Posterior vena cava (tissue), 2 donors: Measurements from ENCODE around the gene SRC. TPM values are rescaled to one million over a fixed set of nuclear protein-coding genes. Genes with fewer than 3 reads are reported as not detected.

Source experiments
- DNase-seq: peaks from one replicate; pipeline ENCODE4 v3.0.0-alpha.2; 2020; ENCODE audit warnings: low spot score
- intact Hi-C, 2 donors: fragments of 100-400 bp; cut with DNase I; formaldehyde crosslinking; loops; one replicate each; pipeline versions ENCODE4 v1.14.1 to v1.14.2; 2022 to 2023
- total RNA-seq, 2 donors: library from RNA; stranded (reverse); fragmentation: NEBNext Ultra II Directional; extraction: Animal tissue kit (Norgen Biotek cat#: 25700); gene quantifications; one replicate each; pipeline ENCODE4 v1.2.1, GENCODE V29; 2021
- donor health status: DM: yes; HTN: yes; CAD: no.
- donor health status: DM: yes; HTN: yes; CAD: no.

Gene SRC
- total RNA-seq, 2 donors from 2014 or later: 35.4 to 39.1 TPM

DNA sequence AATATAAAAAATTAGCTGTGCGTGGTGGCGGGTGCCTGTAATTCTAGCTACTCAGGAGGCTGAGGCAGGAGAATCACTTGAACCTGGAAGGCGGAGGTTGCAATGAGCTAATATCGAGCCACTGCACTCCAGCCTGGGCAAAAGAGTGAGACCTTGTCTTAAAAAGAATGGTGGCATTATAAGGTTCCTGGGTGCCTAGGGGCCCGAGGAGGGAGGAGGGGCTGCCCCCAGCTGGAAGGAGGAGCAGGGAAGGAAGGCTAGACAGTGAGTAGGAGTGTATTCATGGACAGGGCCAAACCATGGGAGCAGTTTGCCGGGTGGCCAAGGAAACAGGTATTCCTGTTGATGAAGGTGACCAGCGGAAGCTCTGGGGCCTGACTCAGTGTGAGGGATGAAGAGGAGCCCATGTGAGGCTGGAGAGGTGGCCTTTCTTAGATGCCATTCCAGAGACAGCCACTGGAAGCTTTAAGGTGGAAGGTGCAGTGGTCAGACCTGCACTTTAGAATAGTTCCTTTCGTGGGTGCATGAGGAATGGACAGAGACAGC is 32.3 kb upstream of the SRC start:
- intact Hi-C loops: no loop called here
- no peak for DNase-seq

DNA sequence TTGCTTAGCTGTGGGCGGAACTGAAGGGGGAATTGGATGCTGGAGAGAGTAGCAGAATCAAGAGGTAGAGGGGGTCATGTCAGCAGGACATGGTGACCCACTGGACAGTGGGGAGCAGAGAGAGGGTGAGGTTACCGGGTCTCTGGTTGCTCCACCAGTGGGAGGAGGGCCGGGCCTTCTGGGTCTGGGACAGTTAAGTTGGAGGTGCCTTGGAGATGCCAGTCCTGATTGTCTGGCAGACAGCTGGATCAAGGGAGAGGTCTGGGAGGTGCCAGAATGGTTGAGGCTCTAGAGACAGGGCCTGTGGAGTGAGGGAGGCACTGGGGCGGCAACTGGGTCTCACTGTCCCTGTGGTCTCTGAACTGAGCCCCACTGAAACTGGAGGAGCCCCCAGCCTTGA is 31.8 kb upstream of the SRC start:
- intact Hi-C loops: no loop called here
- DNase-seq: no peak

DNA sequence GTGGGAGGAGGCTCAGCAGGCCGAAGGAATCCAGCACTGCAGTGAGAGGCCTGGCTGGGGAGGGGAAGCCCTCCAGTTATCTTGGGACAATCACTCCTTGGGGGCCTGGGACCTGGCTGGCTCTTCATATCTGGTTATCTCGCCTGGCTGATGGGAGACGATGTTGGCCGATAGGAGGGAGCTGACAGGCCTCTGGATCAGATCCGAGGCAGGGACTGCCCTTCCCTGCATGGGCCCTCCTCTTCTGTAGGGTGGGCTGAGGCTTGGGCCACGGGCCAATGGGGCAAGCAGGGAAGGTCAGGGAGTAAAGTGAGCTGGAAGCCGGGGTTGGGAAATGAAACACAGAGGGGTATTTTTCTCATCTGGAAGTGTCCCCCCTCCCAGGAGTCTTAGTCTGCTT is 31.3 kb upstream of the SRC start:
- intact Hi-C loops: no loop called here
- DNase-seq: peak; percentile 89

DNA sequence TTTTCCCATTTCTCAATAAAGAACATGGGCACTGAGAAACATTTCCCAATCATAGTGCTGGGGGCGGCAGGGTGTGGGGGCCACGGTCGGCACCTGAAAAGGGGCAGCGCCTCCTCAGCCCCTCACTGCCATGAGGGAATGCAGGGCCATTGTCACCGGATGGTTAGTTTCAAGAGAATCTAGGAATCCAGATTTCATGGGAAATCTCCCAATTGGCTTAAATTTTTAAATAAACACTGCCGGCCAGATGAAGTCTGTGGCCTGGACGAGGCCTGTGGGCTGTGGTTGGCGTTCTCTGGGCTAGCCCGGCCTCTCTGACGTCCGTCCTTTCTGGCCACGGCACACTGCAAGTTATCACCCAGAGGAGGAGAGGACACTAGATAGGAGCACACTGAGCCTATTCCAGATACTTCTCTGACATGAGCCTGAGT is 30.9 kb upstream of the SRC start:
- intact Hi-C loops: no loop called here
- peak; percentile 94 for DNase-seq

DNA sequence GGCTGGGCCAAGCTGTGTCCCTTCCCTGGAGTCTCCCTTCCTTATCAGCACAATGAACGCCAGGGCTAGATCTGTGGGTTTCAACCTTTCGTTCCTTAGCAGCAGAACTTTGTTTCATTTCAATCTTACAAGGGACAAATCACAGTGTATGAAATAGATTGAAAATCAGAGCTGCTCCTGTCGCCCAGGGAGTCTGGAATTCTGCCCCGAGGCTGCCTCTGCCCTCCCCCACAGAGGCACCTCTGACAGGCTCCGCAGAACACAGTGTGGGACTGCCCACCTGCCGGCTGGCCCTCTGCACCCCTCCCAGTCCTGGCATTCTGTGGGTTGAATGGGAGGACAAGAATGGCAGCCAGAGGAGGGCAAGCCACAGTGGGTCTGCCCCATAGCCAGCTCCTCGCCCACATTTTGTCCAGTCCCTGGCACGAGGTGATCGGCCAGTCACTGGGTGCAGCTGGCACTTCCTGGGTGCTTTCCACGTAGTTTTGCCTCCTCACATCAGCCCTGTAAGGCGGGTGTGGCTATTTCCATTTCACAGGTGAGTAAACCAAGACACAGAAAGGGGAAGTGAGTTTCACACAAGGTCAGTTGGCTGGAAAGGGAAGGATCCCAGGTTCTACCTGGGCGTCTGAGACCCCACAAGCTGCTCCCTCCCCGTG is 30.4 kb upstream of the SRC start:
- DNase-seq: no peak

DNA sequence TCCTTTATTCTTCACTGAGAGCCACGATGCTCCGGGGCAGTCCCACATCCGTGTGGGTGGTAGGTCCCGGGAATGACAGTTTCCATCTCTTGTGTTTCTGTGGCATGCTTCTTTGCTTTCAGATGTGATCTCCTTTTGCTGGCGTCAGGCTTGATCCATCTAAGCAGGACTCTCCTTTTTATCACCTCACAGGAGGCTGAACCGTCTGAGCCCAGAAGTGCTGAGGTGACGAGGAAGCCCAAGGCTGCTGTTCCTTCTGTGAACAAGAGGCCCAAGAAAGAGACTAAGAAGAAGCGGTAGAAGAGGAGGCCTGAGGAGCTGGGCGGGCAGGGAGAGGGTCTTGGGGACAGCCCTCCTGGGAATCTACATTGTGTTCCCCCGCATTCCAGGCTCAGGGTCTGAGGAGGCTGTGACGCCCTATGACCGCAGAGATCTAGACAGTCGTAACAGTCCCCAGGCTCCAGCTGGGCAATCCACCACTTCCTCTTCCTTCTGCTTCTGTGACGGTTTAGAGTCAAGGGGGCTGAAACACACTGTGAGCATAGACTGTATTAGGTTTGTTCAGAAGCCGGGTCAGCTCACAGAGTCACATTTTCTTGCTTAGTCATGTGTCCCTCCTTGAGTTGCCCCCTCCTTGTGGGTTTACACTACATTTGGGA is 29.7 kb upstream of the SRC start:
- DNase-seq: no peak
- intact Hi-C loops: no loop called here

More for the DNA sequence above, 30.4 kb upstream of the SRC start:
- intact Hi-C loops: no loop called here

DNA sequence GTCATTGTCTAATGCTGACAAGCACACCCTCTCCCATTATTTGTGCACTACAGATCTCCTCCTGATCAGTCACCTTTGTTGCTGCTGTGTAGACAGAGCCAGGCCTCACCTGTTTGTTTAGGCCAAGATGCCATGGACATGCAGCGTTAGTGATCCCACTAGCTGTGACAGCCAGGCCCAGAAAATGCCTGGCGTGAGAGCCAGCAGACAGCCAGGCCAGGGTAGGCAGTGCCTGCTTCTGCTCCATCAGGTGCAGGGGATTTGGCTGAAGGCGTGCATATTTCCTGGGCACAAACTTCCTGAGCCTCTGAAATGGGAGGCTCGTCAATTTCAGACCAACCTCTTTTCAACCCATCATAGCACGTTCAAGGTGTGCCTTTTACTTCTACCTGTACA is 29.2 kb upstream of the SRC start:
- no peak for DNase-seq
- intact Hi-C loops: no loop called here

DNA sequence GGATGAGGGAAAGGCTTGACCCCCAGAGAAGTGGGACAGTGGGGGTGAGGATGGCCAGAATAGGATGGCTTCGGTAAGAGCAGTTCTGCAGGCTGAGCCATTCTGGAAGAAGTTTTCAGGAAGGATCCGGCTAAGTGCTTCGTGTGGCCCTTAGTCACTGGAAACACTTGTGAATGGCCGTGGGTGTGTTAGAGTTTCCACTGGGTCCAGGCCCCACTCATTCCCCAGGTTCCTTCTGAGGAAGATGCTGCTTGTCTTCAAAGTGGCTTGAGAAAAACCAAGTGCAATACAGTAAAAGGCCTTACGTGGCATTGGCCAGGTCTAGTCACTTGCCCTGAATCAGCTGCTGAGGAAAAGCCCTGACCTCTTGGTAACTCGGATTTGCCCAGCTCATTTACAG is 28.6 kb upstream of the SRC start:
- intact Hi-C loops: no loop called here
- DNase-seq: no peak

DNA sequence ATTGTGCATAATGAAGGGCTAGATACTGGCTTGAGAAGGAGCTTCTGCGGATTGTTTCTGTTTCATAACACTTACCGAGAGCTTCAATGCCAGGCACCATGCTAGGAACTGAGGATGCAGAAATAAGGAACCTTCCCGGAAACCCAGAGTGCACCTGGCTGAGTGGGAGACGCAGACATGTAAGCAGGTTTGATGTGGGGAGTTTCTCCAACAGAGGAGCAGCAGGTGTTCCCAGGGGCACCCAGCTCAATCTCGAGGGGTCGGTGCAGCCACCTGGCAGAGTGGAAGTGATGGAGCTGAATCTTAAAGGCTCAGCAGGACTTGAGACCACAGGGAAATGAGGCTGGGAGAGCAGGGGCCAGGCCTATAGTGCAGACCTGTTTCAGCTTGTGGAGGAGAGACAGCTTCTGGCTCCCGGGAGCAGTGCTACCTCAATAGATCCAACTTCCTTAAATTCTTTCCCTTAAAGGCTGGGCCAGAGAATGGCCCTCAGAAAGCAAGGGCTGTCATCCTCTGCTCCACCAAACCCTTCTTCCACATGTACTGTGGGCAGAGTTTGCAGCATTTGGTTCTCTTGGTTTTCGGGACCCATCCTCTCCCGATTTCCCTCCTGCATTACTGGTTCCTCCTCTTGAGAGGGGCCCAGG is 27.8 kb upstream of the SRC start:
- intact Hi-C loops: no loop called here
- peak; percentile 62 for DNase-seq

DNA sequence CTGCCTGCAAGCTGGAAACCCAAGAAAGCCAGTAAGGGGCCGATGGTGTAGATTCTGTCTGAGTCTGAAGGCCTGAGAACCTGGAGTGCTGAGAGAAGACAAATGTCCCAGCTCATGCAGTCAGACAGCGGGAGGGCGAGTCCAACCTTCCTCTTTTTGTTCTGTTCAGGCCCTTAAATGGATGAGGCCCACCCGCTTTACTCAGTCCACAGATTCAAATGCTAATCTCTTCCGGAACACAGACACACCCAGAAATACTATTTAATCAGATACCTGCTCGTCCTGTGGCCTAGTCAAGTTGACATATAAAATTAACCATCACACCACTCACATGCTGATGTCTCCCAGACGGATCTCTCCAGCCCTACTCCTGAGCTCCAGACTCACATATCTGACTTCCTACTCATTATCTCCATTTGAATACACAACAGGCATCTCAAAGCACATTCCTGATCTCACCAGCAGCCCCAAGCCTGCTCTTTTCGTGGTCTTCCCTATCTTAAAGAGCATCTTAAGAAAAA is 26.7 kb upstream of the SRC start:
- no peak for DNase-seq

DNA sequence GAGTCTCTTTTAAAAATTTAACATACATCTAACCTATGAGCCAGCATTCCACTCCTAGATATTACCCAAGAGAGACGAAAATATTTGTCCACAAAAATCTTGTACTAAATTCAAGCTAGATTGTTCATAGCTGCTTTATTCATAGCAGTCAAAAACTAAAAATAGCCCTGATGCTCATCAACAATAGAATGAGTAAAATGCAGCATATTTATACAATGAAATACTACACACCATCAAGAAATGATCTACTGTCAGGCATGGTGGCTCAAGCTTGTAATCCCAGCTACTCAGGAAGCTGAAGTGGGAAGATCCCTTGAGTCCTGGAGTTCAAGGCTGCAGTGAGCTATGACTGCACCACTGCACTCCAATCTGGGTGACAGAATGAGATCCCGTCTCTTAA is 22.0 kb upstream of the SRC start:
- intact Hi-C loops: no loop called here
- DNase-seq: peak; percentile 5

More for the DNA sequence above, 26.7 kb upstream of the SRC start:
- intact Hi-C loops: no loop called here

DNA sequence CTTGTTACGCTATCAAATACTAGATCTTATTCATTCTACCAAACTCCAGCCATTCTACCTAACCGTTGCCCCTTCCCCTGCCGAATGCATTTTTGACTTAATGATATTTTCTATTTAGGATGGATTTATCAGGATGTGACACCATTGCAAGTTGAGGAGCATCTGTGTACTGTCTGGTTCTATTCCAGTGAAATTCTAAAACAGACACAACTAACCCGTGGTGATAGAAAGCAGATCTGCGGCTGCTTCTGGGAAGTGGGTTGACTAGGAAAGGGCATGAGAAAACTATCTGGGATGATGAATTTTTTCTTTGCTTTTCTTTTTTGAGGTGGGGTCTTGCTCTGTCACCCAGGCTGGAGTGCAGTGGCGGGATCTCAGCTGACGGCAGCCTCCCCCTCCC is 20.7 kb upstream of the SRC start:
- DNase-seq: no peak
- intact Hi-C loops: no loop called here

DNA sequence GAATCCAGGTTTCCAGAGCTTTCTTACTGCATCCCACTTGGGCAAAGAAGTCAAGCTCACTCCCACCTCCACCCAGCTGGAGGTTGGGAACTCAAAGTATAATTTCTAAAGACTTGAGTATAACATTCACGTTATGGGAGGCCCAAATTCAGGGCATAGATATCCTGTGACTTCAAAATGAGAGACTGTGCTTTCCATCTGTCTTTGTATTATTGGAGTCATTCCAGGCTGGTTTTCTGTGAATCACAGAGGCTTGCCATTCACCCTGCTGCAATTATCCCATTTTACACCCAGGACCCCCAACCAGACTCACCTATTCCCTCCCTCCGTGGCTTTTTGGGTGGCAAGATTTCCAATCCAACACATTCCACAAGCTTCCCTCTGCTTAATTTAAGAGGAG is 19.3 kb upstream of the SRC start:
- DNase-seq: peak; percentile 2
- intact Hi-C loops: no loop called here

DNA sequence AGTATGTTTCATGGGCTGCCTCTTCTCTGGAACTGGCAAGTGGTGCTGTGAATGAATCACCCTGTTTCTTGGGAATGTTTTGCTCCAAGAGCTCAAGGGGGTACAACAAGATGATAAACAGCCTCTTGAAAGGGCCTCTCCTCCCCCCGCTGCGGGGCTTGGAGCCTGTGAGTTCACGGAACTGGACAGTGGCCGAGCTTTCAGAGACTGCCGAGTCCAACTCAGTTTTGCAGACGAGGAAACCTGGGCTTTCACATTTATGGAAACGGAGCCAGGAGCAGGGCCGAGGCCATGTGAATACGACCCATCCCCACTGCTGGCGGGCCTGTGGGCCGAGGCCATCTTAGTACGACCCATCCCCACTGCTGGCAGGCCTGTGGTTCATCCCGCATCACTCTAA is 18.2 kb upstream of the SRC start:
- DNase-seq: peak; percentile 94
- intact Hi-C loops: no loop called here

DNA sequence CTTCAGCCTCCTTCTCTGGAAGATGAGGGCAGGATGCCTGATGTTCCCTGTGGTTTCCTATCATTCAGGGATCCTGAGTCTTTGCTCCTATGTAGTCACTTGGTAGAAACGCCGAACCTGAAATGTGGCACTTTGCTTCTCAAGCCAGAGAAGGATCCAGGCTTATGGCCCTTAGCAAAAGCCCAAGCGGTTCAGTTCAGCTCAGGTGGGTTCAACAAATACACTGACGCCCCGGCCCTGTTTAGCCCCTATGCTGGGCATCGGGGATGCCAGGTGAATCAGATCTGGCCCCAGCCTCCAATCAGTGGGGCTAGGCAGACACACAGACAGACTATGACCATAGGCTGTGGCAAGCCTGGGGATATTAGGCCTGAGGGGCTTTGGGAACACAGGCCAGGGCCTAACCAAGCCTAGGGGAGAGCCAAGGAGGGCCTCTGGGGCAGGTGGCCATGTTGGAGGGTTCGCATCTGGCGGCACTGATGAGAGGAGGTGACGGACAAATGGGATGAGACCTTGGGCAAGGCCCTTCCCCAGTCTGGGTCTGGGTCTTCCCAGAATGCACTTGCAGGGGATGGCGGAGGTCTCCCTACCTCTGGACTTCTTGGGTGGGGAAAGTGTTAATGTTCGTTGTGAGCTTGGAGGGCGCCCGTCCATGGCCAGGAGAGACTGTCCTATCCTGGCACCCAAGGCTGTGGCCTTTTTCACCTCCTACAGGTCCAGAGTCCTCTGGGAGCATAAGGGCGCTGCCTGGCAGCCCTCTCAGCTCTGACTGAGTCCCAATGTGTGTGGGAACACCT is 17.6 kb upstream of the SRC start:
- intact Hi-C loops: no loop called here
- DNase-seq: peak; percentile 73

DNA sequence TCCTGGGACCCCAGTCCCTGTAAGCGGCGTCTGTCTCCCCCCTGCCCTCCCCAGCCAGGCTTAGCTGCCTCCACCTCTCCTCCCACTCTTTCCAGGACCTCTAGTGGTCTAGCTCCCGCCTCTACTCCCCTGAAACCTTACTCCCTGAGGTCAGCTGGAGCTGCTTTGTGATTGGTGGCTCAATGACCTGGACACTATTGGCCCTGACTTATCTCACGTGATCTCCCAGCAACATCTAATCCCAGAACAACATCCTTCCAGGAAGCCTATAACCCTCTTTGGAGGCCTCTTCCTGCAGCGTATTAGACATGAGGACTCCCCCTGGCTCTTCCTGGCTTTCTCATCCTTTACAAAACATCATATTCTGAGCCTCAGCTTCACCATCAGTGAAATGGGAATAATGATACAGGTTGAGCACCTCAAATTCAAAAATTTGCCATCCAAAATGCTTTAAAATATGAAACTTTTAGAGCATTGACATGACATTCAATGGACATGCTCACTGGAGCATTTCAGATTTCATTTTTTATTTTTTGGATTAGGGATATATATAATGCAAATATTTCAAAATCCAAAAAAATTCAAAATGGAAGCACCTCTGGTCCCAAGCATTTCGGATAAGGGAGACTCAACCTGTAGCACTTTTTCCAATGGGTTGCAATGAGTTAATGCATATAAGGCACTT is 16.3 kb upstream of the SRC start:
- DNase-seq: no peak
- intact Hi-C loops: no loop called here

DNA sequence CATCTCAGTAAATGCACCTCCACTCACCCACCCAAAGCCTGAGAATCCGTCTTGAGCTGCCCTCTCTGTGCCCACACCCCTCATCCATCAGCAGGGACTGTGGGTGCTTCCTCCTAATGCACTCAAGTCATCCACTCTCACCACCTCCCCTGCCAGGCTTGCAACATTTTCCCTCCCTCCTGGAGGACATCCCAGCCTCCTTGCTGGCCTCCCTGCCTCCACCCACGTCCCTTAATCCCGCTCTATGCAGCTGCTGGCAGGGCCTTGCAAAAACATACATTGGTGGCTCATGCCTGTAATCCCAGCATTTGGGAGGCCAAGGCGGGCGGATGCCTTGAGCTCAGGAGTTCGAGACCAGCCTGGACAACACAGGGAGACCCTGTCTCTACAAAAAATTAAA is 15.6 kb upstream of the SRC start:
- intact Hi-C loops: no loop called here
- DNase-seq: no peak

DNA sequence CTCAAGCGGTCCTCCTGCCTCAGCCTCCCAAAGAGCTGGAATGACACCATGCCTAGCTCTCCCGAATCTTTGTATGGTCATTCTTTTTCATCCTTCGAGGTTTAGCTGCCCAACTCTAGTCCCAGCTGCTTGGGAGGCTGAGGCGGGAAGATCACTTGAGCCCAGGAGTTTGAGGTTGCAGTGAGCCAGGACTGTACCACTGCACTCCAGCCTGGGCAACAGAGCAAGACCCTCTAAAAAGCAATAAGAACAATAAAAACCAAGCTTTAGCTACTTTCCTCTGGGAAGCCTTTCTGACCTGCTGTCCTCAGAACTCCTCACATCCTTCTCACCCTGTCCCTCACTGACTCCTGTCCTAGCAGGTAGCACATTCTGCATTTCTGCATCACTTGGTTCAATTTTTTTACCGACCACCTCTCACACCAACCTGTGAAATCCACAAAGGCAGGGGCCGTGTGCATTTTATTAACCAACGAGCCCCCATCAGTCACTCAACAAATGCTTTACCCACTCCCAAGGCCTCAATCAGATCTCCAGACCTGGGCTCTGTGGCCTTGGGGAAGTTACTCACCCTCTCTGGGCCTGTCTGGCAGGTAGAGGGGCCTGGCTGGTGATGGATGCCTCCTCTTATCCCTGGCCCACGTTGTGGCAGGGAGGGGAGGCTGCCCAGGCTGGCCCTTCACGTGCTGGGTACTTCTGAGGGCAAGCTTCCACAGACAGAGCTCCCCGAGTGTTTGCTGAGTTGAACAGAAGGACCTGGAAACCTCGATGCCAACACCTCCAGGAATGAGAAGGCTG is 14.7 kb upstream of the SRC start:
- no peak for DNase-seq
- intact Hi-C loops: no loop called here
